Erythroblast (primary cell): ENCODE data around the gene HTRA2.

ENCODE experiments used
- GATA1 ChIP-seq: IDR thresholded peaks from 2 replicates; pipeline ENCODE4 v1.6.1; 2011; ENCODE audit warnings: low read depth, mild to moderate bottlenecking, control low read depth, low read length, moderate library complexity
- POLR2A ChIP-seq: IDR thresholded peaks from 2 replicates; pipeline ENCODE4 v1.6.1; 2011; ENCODE audit warnings: mild to moderate bottlenecking, low read length

GRCh38 chr2:74497777-74498499 lies 31.8 kb upstream of the HTRA2 start:
- TF ChIP-seq POLR2A (no peak), GATA1 (no peak)
